DMS53 (cell line): ENCODE results near the gene NCF4.

Source experiments
- DNase-seq: peaks from one replicate; lab custom pipeline; 2025; lab: John Stamatoyannopoulos, UW

NCF4 gene

GRCh38 chr22:36838119-36839030, 22.4 kb upstream of the NCF4 start:
- DNase-seq: no peak

- DNase-seq: no peak
Measured at GRCh38 chr22:36839356-36840073, 21.3 kb upstream of the NCF4 start.

- no peak for DNase-seq
Measured at GRCh38 chr22:36840106-36840505, 20.7 kb upstream of the NCF4 start.

- no peak for DNase-seq
Measured at GRCh38 chr22:36846271-36846670, 14.5 kb upstream of the NCF4 start.

GRCh38 chr22:36846949-36847348, 13.9 kb upstream of the NCF4 start:
- DNase-seq: no peak

- no peak for DNase-seq
Measured at GRCh38 chr22:36850056-36850455, 10.8 kb upstream of the NCF4 start.

GRCh38 chr22:36850682-36851081, 10.1 kb upstream of the NCF4 start:
- DNase-seq: no peak

- DNase-seq: no peak
Measured at GRCh38 chr22:36852056-36852973, 8.5 kb upstream of the NCF4 start.

GRCh38 chr22:36853407-36854099, 7.3 kb upstream of the NCF4 start:
- DNase-seq: peak; percentile 6

GRCh38 chr22:36855478-36855877, 5.3 kb upstream of the NCF4 start:
- DNase-seq: no peak

- DNase-seq: peak; percentile 73
Measured at GRCh38 chr22:36856121-36856791, 4.5 kb upstream of the NCF4 start.

GRCh38 chr22:36856792-36857135, 4.0 kb upstream of the NCF4 start:
- DNase-seq: no peak

GRCh38 chr22:36858156-36858555, 2.6 kb upstream of the NCF4 start:
- no peak for DNase-seq

GRCh38 chr22:36858966-36859365, 1.8 kb upstream of the NCF4 start:
- DNase-seq: no peak

- no peak for DNase-seq
Measured at GRCh38 chr22:36860017-36860416, 789 bp upstream of the NCF4 start.

GRCh38 chr22:36860438-36860820, 377 bp upstream of the NCF4 start:
- DNase-seq: no peak

- DNase-seq: no peak
Measured at GRCh38 chr22:36862251-36863242, 1.7 kb downstream of the NCF4 start.

GRCh38 chr22:36863281-36863680, 2.5 kb downstream of the NCF4 start:
- no peak for DNase-seq

GRCh38 chr22:36863979-36864378, 3.2 kb downstream of the NCF4 start:
- no peak for DNase-seq
